H1 (cell line): ENCODE data around the gene HAT1. TPM values are rescaled to one million over a fixed set of nuclear protein-coding genes. Genes with fewer than 3 reads are reported as not detected.
A peak's percentile ranks its signal among the peaks of the same experiment; 100 is the strongest.

ENCODE experiments used
- CTCF ChIA-PET: fragments of 300-600 bp; sonication (Branson Sonifier 250); formaldehyde crosslinking; loops from one replicate; lab custom pipeline; 2021; ENCODE audit not compliant: partially characterized antibody; lab: Charles Lee
- POLR2A ChIA-PET: fragments of 300-600 bp; sonication (Branson Sonifier 250); formaldehyde crosslinking; loops from one replicate; lab custom pipeline; 2021; ENCODE audit warnings: inconsistent platforms; ENCODE audit not compliant: partially characterized antibody; lab: Charles Lee
- DNase-seq, 2 experiments: peaks; one replicate each; pipeline versions ENCODE4 v3.0.0 to v3.0.0-alpha.2; 2010 to 2022; ENCODE audit warnings: low spot score in 2 of 2, low read depth in 1 of 2, mixed read lengths in 1 of 2
- FAIRE-seq: peaks from 2 replicates; lab custom pipeline; 2011; peaks lifted over from hg19 to GRCh38; lab: Jason Lieb, UNC
- H2AFZ ChIP-seq: 2 replicates; pipeline ENCODE4 v1.8.1; 2012; ENCODE audit warnings: low read length, inconsistent platforms
- H2AK5ac ChIP-seq: 2 replicates; pipeline ENCODE4 v1.6.1; 2013; ENCODE audit warnings: low read depth, low read length
- H2BK120ac ChIP-seq: replicated peaks from 2 replicates; pipeline ENCODE3; 2013; ENCODE audit warnings: low read depth, low read length, inconsistent platforms
- H2BK12ac ChIP-seq: 2 replicates; pipeline ENCODE4 v1.6.1; 2013; ENCODE audit warnings: low read depth, low read length
- H2BK15ac ChIP-seq: 2 replicates; pipeline ENCODE4 v1.6.1; 2013; ENCODE audit warnings: low read length
- H2BK20ac ChIP-seq: 2 replicates; pipeline ENCODE4 v1.6.1; 2013; ENCODE audit warnings: low read length
- H2BK5ac ChIP-seq: 2 replicates; pipeline ENCODE4 v1.6.1; 2013; ENCODE audit warnings: low read depth, low read length
- H3K14ac ChIP-seq: 2 replicates; pipeline ENCODE4 v1.6.1; 2013; ENCODE audit warnings: inconsistent platforms; ENCODE audit not compliant: insufficient read length
- H3K18ac ChIP-seq: 2 replicates; pipeline ENCODE4 v1.6.1; 2013; ENCODE audit warnings: low read length; ENCODE audit errors: extremely low read depth
- H3K23ac ChIP-seq: 2 replicates; pipeline ENCODE4 v1.6.1; 2013; ENCODE audit warnings: inconsistent platforms; ENCODE audit not compliant: insufficient read length
- H3K23me2 ChIP-seq: 2 replicates; pipeline ENCODE4 v1.6.1; 2013; ENCODE audit warnings: low read depth, low read length
- H3K27ac ChIP-seq: 2 replicates; pipeline ENCODE4 v1.6.1; 2011; ENCODE audit warnings: low read depth, low read length, inconsistent platforms
- H3K27me3 ChIP-seq, 4 experiments: replicated peaks in 1 of 4; 1 replicate in 1 of 4; 2 replicates in 3 of 4; pipeline versions ENCODE4 v1.6.1 to v1.8.1; 2011 to 2013; ENCODE audit warnings: low read length in 3 of 4, mild to moderate bottlenecking in 3 of 4, inconsistent platforms in 2 of 4, mixed read lengths in 2 of 4, moderate library complexity in 1 of 4; ENCODE audit not compliant: control insufficient read depth in 3 of 4, insufficient read depth in 3 of 4; ENCODE audit errors: extremely low read depth in 1 of 4
- H3K36me3 ChIP-seq, 4 experiments: 2 replicates each; pipeline versions ENCODE4 v1.6.1 to v1.8.1; 2011 to 2013; ENCODE audit warnings: mild to moderate bottlenecking in 4 of 4, low read length in 3 of 4, moderate library complexity in 2 of 4, control low read depth in 1 of 4, inconsistent platforms in 1 of 4; ENCODE audit not compliant: insufficient read depth in 4 of 4, control insufficient read depth in 2 of 4
- H3K4ac ChIP-seq: replicated peaks from 2 replicates; pipeline ENCODE3; 2013; ENCODE audit warnings: low read length, low read depth, mixed read lengths, inconsistent platforms; ENCODE audit not compliant: insufficient read length
- H3K4me1 ChIP-seq, 4 experiments: replicated peaks in 1 of 4; 1 replicate in 1 of 4; 2 replicates in 3 of 4; pipeline versions ENCODE4 v1.6.1 to v1.8.1; 2011 to 2013; ENCODE audit warnings: low read length in 3 of 4, inconsistent platforms in 2 of 4, mixed read lengths in 1 of 4; ENCODE audit not compliant: insufficient read depth in 4 of 4, control insufficient read depth in 3 of 4
- H3K4me2 ChIP-seq, 2 experiments: 2 replicates each; pipeline versions ENCODE4 v1.6.1 to v1.8.1; 2011 to 2013; ENCODE audit warnings: low read depth in 2 of 2, low read length in 2 of 2, control low read depth in 1 of 2, inconsistent platforms in 1 of 2, mild to moderate bottlenecking in 1 of 2; ENCODE audit not compliant: insufficient read depth in 1 of 2
- H3K4me3 ChIP-seq, 4 experiments: fragments of 200-600, 300-600 bp in 1 of 4; sonication (generic), shearing (Covaris generic), sonication (Bioruptor Twin) in 1 of 4; 2 replicates each; pipeline versions ENCODE4 v1.5.1 to v1.8.1; 2011 to 2016; ENCODE audit warnings: low read length in 4 of 4, low read depth in 3 of 4, control low read depth in 2 of 4, inconsistent platforms in 2 of 4, mild to moderate bottlenecking in 2 of 4, mixed read lengths in 1 of 4, moderate library complexity in 1 of 4; ENCODE audit not compliant: insufficient read depth in 2 of 4; ENCODE audit errors: extremely low read depth in 1 of 4
- H3K56ac ChIP-seq: replicated peaks from 2 replicates; pipeline ENCODE3; 2013; ENCODE audit warnings: low read depth, mild to moderate bottlenecking, mixed read lengths, low read length, inconsistent platforms; ENCODE audit not compliant: insufficient read length
- H3K79me1 ChIP-seq: 2 replicates; pipeline ENCODE4 v1.6.1; 2013; ENCODE audit warnings: low read depth, low read length, control low read depth
- H3K79me2 ChIP-seq, 2 experiments: 2 replicates each; pipeline versions ENCODE4 v1.6.1 to v1.8.1; 2012 to 2013; ENCODE audit warnings: low read length in 2 of 2, mild to moderate bottlenecking in 2 of 2, inconsistent platforms in 1 of 2; ENCODE audit not compliant: insufficient read depth in 2 of 2, control insufficient read depth in 1 of 2
- H3K9ac ChIP-seq, 4 experiments: replicated peaks in 1 of 4; 1 replicate in 1 of 4; 2 replicates in 3 of 4; pipeline versions ENCODE4 v1.6.1 to v1.8.1; 2011 to 2013; ENCODE audit warnings: low read depth in 3 of 4, low read length in 3 of 4, control low read depth in 2 of 4, mild to moderate bottlenecking in 2 of 4, moderate library complexity in 2 of 4, inconsistent platforms in 1 of 4; ENCODE audit errors: extremely low read depth in 1 of 4
- H3K9me3 ChIP-seq, 2 experiments: 2 replicates each; pipeline versions ENCODE4 v1.6.1 to v1.8.1; 2012 to 2013; ENCODE audit warnings: mild to moderate bottlenecking in 2 of 2, moderate library complexity in 2 of 2, control low read depth in 1 of 2, inconsistent platforms in 1 of 2, low read depth in 1 of 2, low read length in 1 of 2, mixed read lengths in 1 of 2; ENCODE audit not compliant: insufficient read depth in 2 of 2
- H4K20me1 ChIP-seq, 2 experiments: replicated peaks in 1 of 2; 2 replicates each; pipeline versions ENCODE3 to v1.8.1; 2011 to 2013; ENCODE audit warnings: inconsistent platforms in 2 of 2, low read length in 2 of 2, mild to moderate bottlenecking in 1 of 2; ENCODE audit not compliant: insufficient read depth in 2 of 2, control insufficient read depth in 1 of 2
- H4K5ac ChIP-seq: 2 replicates; pipeline ENCODE4 v1.6.1; 2013; ENCODE audit warnings: low read length, low read depth, mixed read lengths, inconsistent platforms; ENCODE audit not compliant: insufficient read length
- H4K8ac ChIP-seq: 2 replicates; pipeline ENCODE4 v1.8.0; 2013; ENCODE audit warnings: mild to moderate bottlenecking, moderate library complexity, low read length, inconsistent platforms; ENCODE audit not compliant: insufficient read depth; ENCODE audit errors: extremely low read depth
- H4K91ac ChIP-seq: replicated peaks from 2 replicates; pipeline ENCODE3; 2013; ENCODE audit warnings: low read length, mixed read lengths, inconsistent platforms; ENCODE audit not compliant: insufficient read length
- ASH2L ChIP-seq: fragments of 200-600, 300-600 bp; sonication (generic); IDR thresholded peaks from one replicate; pipeline ENCODE4 v1.7.1; 2017; ENCODE audit warnings: low read length
- EP300 ChIP-seq, 2 experiments: IDR thresholded peaks; 1 replicate in 1 of 2; 2 replicates in 1 of 2; pipeline ENCODE4 v1.6.1; 2011 to 2012; ENCODE audit warnings: low read depth in 2 of 2, low read length in 2 of 2, mild to moderate bottlenecking in 2 of 2, borderline replicate concordance in 1 of 2, inconsistent platforms in 1 of 2, moderate library complexity in 1 of 2
- HDAC6 ChIP-seq: IDR thresholded peaks from one replicate; pipeline ENCODE4 v1.7.1; 2012; ENCODE audit warnings: low read depth, mild to moderate bottlenecking, inconsistent platforms, low read length, moderate library complexity
- MAX ChIP-seq: IDR thresholded peaks from 2 replicates; pipeline ENCODE4 v1.6.1; 2012; ENCODE audit warnings: inconsistent platforms
- PHF8 ChIP-seq: fragments of 200-600 bp; sonication (generic); conservative IDR thresholded peaks from 2 replicates; pipeline ENCODE4 v1.7.1; 2012; ENCODE audit warnings: low read depth, mild to moderate bottlenecking, inconsistent platforms, low read length, moderate library complexity
- ZNF274 ChIP-seq: IDR thresholded peaks from 2 replicates; pipeline ENCODE4 v1.7.0; 2012; ENCODE audit warnings: low read length, borderline replicate concordance; ENCODE audit errors: extremely low read depth
- WGBS, 2 experiments: shearing (Covaris generic) in 1 of 2; methylation state at CpG; one replicate each; pipeline versions ENCODE4 v1.1.6 to v1.1.7; 2013 to 2015; ENCODE audit warnings: low lambda C conversion rate in 2 of 2, mixed read lengths in 2 of 2, inconsistent platforms in 1 of 2, low coverage in 1 of 2, missing lambda C conversion rate in 1 of 2; ENCODE audit not compliant: insufficient replicate concordance in 2 of 2, insufficient coverage in 1 of 2, insufficient read length in 1 of 2; ENCODE audit errors: extremely low coverage in 1 of 2, missing lambda C conversion rate in 1 of 2; 5-methylcytosine and 5-hydroxymethylcytosine counted together
- polyA plus RNA-seq, 7 experiments: library from polyadenylated mRNA; depleted of rRNA in 3 of 7; stranded (reverse) in 5 of 7; unstranded in 2 of 7; fragments of >200 nt in 5 of 7; fragments of 200-250 nt in 2 of 7; gene quantifications; 1 replicate in 5 of 7; 2 replicates in 1 of 7; 4 replicates in 1 of 7; pipeline versions ENCODE4 v1.2.1 to v1.2.3, GENCODE V29; 2011 to 2013; ENCODE audit warnings: missing spikeins in 2 of 7, mixed read lengths in 2 of 7
- total RNA-seq: library from RNA; stranded (reverse); fragmentation: NEBNext Ultra II Directional; extraction: Animal tissue kit (Norgen Biotek cat#: 25700); gene quantifications from 2 replicates; pipeline ENCODE4 v1.2.1, GENCODE V29; 2021
- TF ChIP-seq, protein P1 (sequence below): IDR thresholded peaks from 2 replicates; pipeline ENCODE4 v1.6.1; 2011; ENCODE audit warnings: low read depth, mild to moderate bottlenecking, low read length; ENCODE audit not compliant: insufficient read depth

HAT1 gene
- total and polyA plus RNA-seq, 2 of the 8 experiments (the other 6 are each of a cell fraction or from before 2014, with no cell fraction given): 44.6 to 74.2 TPM

DNA sequence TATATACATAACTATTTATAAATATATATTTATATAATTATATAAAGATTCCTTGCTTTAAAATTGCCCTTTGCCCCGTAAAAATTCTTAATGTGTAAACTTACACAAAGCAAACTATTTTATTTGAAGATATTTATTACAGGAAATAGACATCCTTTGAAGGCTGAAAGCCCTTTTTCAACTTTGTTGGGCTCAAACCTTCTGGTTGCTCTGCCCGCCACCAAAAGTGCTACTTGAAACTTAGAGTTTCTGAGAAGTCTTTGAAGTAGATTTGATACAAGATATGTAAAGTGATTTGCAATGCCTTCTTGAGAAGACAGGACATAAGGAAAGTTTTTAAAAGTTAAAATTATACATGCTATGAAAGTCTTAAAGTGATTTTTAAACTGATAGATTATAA, 40.9 kb downstream of the HAT1 start:
- peaks cover 5 to 26% (median 6%) of the 10 kb centered on the region in 4 experiments; a peak in 7 of 8 replicates for H3K36me3 ChIP-seq
- H2AFZ ChIP-seq: no peak overlapping the region
- no peak overlapping the region for H2BK15ac ChIP-seq
- no peak overlapping the region for H4K5ac ChIP-seq
- H2BK120ac ChIP-seq: no peak overlapping the region
- H3K23me2 ChIP-seq: no peaks in the 10 kb centered on the region
- no peak overlapping the region for H3K4me3 ChIP-seq
- no peak for TF ChIP-seq PHF8
- no peak for TF ChIP-seq HDAC6
- TF ChIP-seq ASH2L: no peak
- no peak for TF ChIP-seq ZNF274
- TF ChIP-seq, protein P1, sequence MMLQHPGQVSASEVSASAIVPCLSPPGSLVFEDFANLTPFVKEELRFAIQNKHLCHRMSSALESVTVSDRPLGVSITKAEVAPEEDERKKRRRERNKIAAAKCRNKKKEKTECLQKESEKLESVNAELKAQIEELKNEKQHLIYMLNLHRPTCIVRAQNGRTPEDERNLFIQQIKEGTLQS: no peak
- TF ChIP-seq EP300 (IDR thresholded peaks at IDR 0.05; ENCODE audit: borderline replicate concordance in 1 of 2, low read depth in 2 of 2, low read length in 2 of 2): no peak
- TF ChIP-seq MAX: no peak
- H3K18ac ChIP-seq: no peak overlapping the region
- H3K4me1 ChIP-seq: no peaks in the 10 kb centered on the region
- peak; percentile 32 for FAIRE-seq
- H2AK5ac ChIP-seq: no peak overlapping the region
- no peak overlapping the region for H4K8ac ChIP-seq
- ChIA-PET POLR2A (interaction anchor here (0.8 kb wide), 1 partner anchor 9 kb away, joined by 3 read pairs; no protein-coding TSS in a partner anchor), CTCF (no interaction called here)
- no peak overlapping the region for H3K27ac ChIP-seq
- no peak for DNase-seq
- H2BK12ac ChIP-seq: no peak overlapping the region
- no peak overlapping the region for H3K23ac ChIP-seq
- no peak overlapping the region for H3K9ac ChIP-seq
- peaks cover 0 to 3% of the 10 kb centered on the region in 2 experiments for H4K20me1 ChIP-seq
- H3K4me2 ChIP-seq: no peak overlapping the region
- H3K14ac ChIP-seq: no peak overlapping the region
- no peak overlapping the region for H3K56ac ChIP-seq
- no peaks in the 10 kb centered on the region for H3K27me3 ChIP-seq
- 91% methylated on average over 2 of the region's 2 CpGs; no CpG with 5 or more reads in 1 of the 2 experiments for WGBS, 2 experiments
- H2BK20ac ChIP-seq: no peak overlapping the region
- H4K91ac ChIP-seq: no peak overlapping the region
- H3K4ac ChIP-seq: no peak overlapping the region
- no peaks in the 10 kb centered on the region for H3K79me1 ChIP-seq
- H3K9me3 ChIP-seq: no peaks in the 10 kb centered on the region
- no peak overlapping the region for H2BK5ac ChIP-seq
- H3K79me2 ChIP-seq: no peaks in the 10 kb centered on the region
